Activated CD4-positive, alpha-beta T cell treated with anti-CD3 and anti-CD28 coated beads for 36 hours (primary cell): ENCODE data around the gene PRKG1. TPM values are rescaled to one million over a fixed set of nuclear protein-coding genes. Genes with fewer than 3 reads are reported as not detected.

Experiments used
- ATAC-seq: fragments of 200-7000 bp; cut with Tn5 transposase; one replicate; pipeline ENCODE4 v1.10.0; 2021; ENCODE audit warnings: mild to moderate bottlenecking, moderate library complexity
- CTCF ChIA-PET: fragments of 350-600 bp; sonication (Branson Sonifier 250); formaldehyde crosslinking; loops from one replicate; lab custom pipeline; 2021; ENCODE audit warnings: antibody characterized with exemption; lab: Charles Lee
- POLR2A ChIA-PET: fragments of 350-600 bp; sonication (Branson Sonifier 250); formaldehyde crosslinking; loops from one replicate; lab custom pipeline; 2021; ENCODE audit warnings: antibody characterized with exemption, inconsistent platforms; lab: Charles Lee
- DNase-seq: peaks from one replicate; pipeline ENCODE4 v3.0.0-alpha.2; 2020
- H3K27ac Mint-ChIP-seq: one replicate; pipeline ENCODE4 v1.8.0; 2021; ENCODE audit warnings: mixed read lengths
- H3K27me3 Mint-ChIP-seq: one replicate; pipeline ENCODE4 v1.8.0; 2021; ENCODE audit warnings: mixed read lengths
- H3K36me3 Mint-ChIP-seq: one replicate; pipeline ENCODE4 v1.8.0; 2021; ENCODE audit warnings: low read depth, mixed read lengths
- H3K4me1 Mint-ChIP-seq: one replicate; pipeline ENCODE4 v1.8.0; 2021; ENCODE audit warnings: mixed read lengths
- H3K4me3 Mint-ChIP-seq: one replicate; pipeline ENCODE4 v1.8.0; 2021; ENCODE audit warnings: mild to moderate bottlenecking, moderate library complexity, mixed read lengths
- H3K9me3 Mint-ChIP-seq: one replicate; pipeline ENCODE4 v1.8.0; 2021; ENCODE audit warnings: low read depth, mixed read lengths
- intact Hi-C, 2 experiments: fragments of 100-400 bp; cut with DNase I in 1 of 2; cut with micrococcal nuclease in 1 of 2; formaldehyde crosslinking; loops; one replicate each; pipeline versions ENCODE4 v1.14.2 to v1.15.1; 2022 to 2024; cut with DNase I, micrococcal nuclease
- total RNA-seq, 2 experiments: library from RNA; stranded (reverse); gene quantifications; one replicate each; pipeline ENCODE4 v1.2.3, GENCODE V29; 2021

Gene PRKG1
- total RNA-seq, 2 experiments from 2014 or later = not detected

- no peak overlapping the region for H3K27ac Mint-ChIP-seq
- peaks cover 3% of the 10 kb centered on the region for H3K9me3 Mint-ChIP-seq
- no peaks in the 10 kb centered on the region for H3K4me1 Mint-ChIP-seq
- intact Hi-C loops = no loop called here
- ATAC-seq = no peak
- no peak overlapping the region for H3K4me3 Mint-ChIP-seq
- H3K36me3 Mint-ChIP-seq = no peaks in the 10 kb centered on the region
- CTCF ChIA-PET = no interaction called here
- POLR2A ChIA-PET = no interaction called here
- DNase-seq = no peak
- no peaks in the 10 kb centered on the region for H3K27me3 Mint-ChIP-seq
Observed at GRCh38 chr10:51291961-51292360, 217.7 kb downstream of the PRKG1 start.

GRCh38 chr10:51297438-51297837, 223.2 kb downstream of the PRKG1 start:
- CTCF ChIA-PET = no interaction called here
- H3K4me3 Mint-ChIP-seq = no peak overlapping the region

GRCh38 chr10:51300617-51301304, 226.5 kb downstream of the PRKG1 start:
- POLR2A ChIA-PET = no interaction called here
- no peak for DNase-seq
- H3K36me3 Mint-ChIP-seq = no peaks in the 10 kb centered on the region
- intact Hi-C loops = no loop called here
- no peaks in the 10 kb centered on the region for H3K9me3 Mint-ChIP-seq
- H3K27ac Mint-ChIP-seq = no peak overlapping the region
- no peak for ATAC-seq
- CTCF ChIA-PET = interaction anchor here (0.9 kb wide), 1 partner anchor 26 kb away, joined by 3 read pairs; no protein-coding TSS in a partner anchor
- peaks cover 2% of the 10 kb centered on the region for H3K27me3 Mint-ChIP-seq
- no peaks in the 10 kb centered on the region for H3K4me1 Mint-ChIP-seq
- H3K4me3 Mint-ChIP-seq = no peak overlapping the region

More at GRCh38 chr10:51297438-51297837, 223.2 kb downstream of the PRKG1 start:
- ATAC-seq = no peak
- Mint-ChIP-seq H3K4me1 (no peaks in the 10 kb centered on the region), H3K27me3 (peaks cover 2% of the 10 kb centered on the region), H3K9me3 (peaks cover 3% of the 10 kb centered on the region), H3K27ac (no peak overlapping the region), H3K36me3 (no peaks in the 10 kb centered on the region)
- intact Hi-C loops = no loop called here
- DNase-seq = no peak
- POLR2A ChIA-PET = no interaction called here

GRCh38 chr10:51301644-51302043, 227.4 kb downstream of the PRKG1 start:
- H3K4me1 Mint-ChIP-seq = no peaks in the 10 kb centered on the region
- DNase-seq (no peak), ATAC-seq (no peak)
- ChIA-PET POLR2A (no interaction called here), CTCF (no interaction called here)
- H3K9me3 Mint-ChIP-seq = no peaks in the 10 kb centered on the region
- H3K36me3 Mint-ChIP-seq = no peaks in the 10 kb centered on the region
- peaks cover 2% of the 10 kb centered on the region for H3K27me3 Mint-ChIP-seq
- intact Hi-C loops = no loop called here
- no peak overlapping the region for H3K4me3 Mint-ChIP-seq
- H3K27ac Mint-ChIP-seq = no peak overlapping the region

GRCh38 chr10:51302316-51302715, 228.0 kb downstream of the PRKG1 start:
- H3K36me3 Mint-ChIP-seq = no peaks in the 10 kb centered on the region
- CTCF ChIA-PET = no interaction called here
- intact Hi-C loops = no loop called here

GRCh38 chr10:51308116-51308515, 233.8 kb downstream of the PRKG1 start:
- Mint-ChIP-seq H3K4me3 (no peak overlapping the region), H3K9me3 (no peaks in the 10 kb centered on the region), H3K4me1 (no peaks in the 10 kb centered on the region), H3K27me3 (no peaks in the 10 kb centered on the region), H3K36me3 (no peaks in the 10 kb centered on the region), H3K27ac (no peak overlapping the region)
- CTCF ChIA-PET = no interaction called here
- POLR2A ChIA-PET = no interaction called here
- intact Hi-C loops = no loop called here
- ATAC-seq = no peak
- DNase-seq = no peak

More at GRCh38 chr10:51302316-51302715, 228.0 kb downstream of the PRKG1 start:
- H3K9me3 Mint-ChIP-seq = no peaks in the 10 kb centered on the region
- ATAC-seq = no peak
- DNase-seq = no peak
- no peaks in the 10 kb centered on the region for H3K4me1 Mint-ChIP-seq
- H3K27me3 Mint-ChIP-seq = peaks cover 2% of the 10 kb centered on the region
- POLR2A ChIA-PET = no interaction called here
- no peak overlapping the region for H3K4me3 Mint-ChIP-seq
- H3K27ac Mint-ChIP-seq = no peak overlapping the region

- intact Hi-C loops = no loop called here
- Mint-ChIP-seq H3K4me1 (no peaks in the 10 kb centered on the region), H3K4me3 (no peak overlapping the region), H3K27ac (no peak overlapping the region), H3K9me3 (no peaks in the 10 kb centered on the region), H3K36me3 (no peaks in the 10 kb centered on the region), H3K27me3 (no peaks in the 10 kb centered on the region)
- ChIA-PET CTCF (no interaction called here), POLR2A (no interaction called here)
- ATAC-seq (no peak), DNase-seq (no peak)
Observed at GRCh38 chr10:51311228-51311627, 236.9 kb downstream of the PRKG1 start.

- intact Hi-C loops = no loop called here
- DNase-seq (no peak), ATAC-seq (no peak)
- Mint-ChIP-seq H3K27ac (no peak overlapping the region), H3K27me3 (no peaks in the 10 kb centered on the region), H3K4me3 (no peak overlapping the region), H3K9me3 (no peaks in the 10 kb centered on the region), H3K4me1 (no peaks in the 10 kb centered on the region), H3K36me3 (no peaks in the 10 kb centered on the region)
- CTCF ChIA-PET = no interaction called here
- POLR2A ChIA-PET = no interaction called here
Observed at GRCh38 chr10:51312817-51313216, 238.5 kb downstream of the PRKG1 start.

- intact Hi-C loops = no loop called here
- DNase-seq (no peak), ATAC-seq (no peak)
- Mint-ChIP-seq H3K4me1 (no peaks in the 10 kb centered on the region), H3K27ac (no peak overlapping the region), H3K27me3 (no peaks in the 10 kb centered on the region), H3K4me3 (no peak overlapping the region), H3K9me3 (no peaks in the 10 kb centered on the region), H3K36me3 (no peaks in the 10 kb centered on the region)
- ChIA-PET POLR2A (no interaction called here), CTCF (no interaction called here)
Observed at GRCh38 chr10:51313251-51313650, 239.0 kb downstream of the PRKG1 start.

GRCh38 chr10:51313773-51314478, 239.6 kb downstream of the PRKG1 start:
- no peak overlapping the region for H3K4me3 Mint-ChIP-seq
- no peaks in the 10 kb centered on the region for H3K36me3 Mint-ChIP-seq
- no peak for ATAC-seq
- no peaks in the 10 kb centered on the region for H3K27me3 Mint-ChIP-seq
- H3K9me3 Mint-ChIP-seq = no peaks in the 10 kb centered on the region
- POLR2A ChIA-PET = no interaction called here
- no peaks in the 10 kb centered on the region for H3K4me1 Mint-ChIP-seq
- no peak overlapping the region for H3K27ac Mint-ChIP-seq
- intact Hi-C loops = no loop called here
- CTCF ChIA-PET = no interaction called here
- no peak for DNase-seq

- H3K27me3 Mint-ChIP-seq = no peaks in the 10 kb centered on the region
- POLR2A ChIA-PET = no interaction called here
Observed at GRCh38 chr10:51314481-51314880, 240.2 kb downstream of the PRKG1 start.

More at GRCh38 chr10:51314481-51314880, 240.2 kb downstream of the PRKG1 start:
- CTCF ChIA-PET = no interaction called here
- Mint-ChIP-seq H3K27ac (no peak overlapping the region), H3K4me1 (no peaks in the 10 kb centered on the region), H3K4me3 (no peak overlapping the region), H3K36me3 (no peaks in the 10 kb centered on the region), H3K9me3 (no peaks in the 10 kb centered on the region)
- ATAC-seq (no peak), DNase-seq (no peak)
- intact Hi-C loops = no loop called here
